NCI-H1436 treated with DMSO at 0.1 percent for 48 hours (cell line): ENCODE data around the gene FAM114A2.
"Not testable (repeated sequence)": the region's sequence is repeated elsewhere in the genome, so short reads cannot be mapped to it uniquely, and the experiment has no call there.

Source experiments
- DNase-seq: peaks from one replicate; lab custom pipeline; 2025; lab: John Stamatoyannopoulos, UW

The FAM114A2 gene

DNA sequence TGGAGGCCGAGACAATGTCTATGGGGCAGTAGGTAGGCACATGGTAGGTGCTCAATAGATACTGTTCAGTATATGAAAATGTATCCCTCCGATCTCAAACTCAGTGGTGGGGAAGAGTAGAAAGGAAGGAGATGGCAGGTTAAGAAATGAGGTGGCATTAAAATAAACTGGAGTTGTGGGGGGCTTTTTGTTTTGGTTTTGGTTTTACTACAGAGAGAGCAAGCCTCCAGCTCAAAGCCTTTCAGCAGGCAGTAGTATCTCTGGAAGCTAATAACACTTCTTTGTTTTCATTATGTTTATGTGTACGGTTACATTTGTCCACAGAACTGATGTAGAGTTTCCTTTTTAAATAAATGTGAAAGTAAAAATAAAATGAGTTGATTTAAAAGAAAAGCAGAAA lies 8.6 kb upstream of the FAM114A2 start:
- no peak for DNase-seq

DNA sequence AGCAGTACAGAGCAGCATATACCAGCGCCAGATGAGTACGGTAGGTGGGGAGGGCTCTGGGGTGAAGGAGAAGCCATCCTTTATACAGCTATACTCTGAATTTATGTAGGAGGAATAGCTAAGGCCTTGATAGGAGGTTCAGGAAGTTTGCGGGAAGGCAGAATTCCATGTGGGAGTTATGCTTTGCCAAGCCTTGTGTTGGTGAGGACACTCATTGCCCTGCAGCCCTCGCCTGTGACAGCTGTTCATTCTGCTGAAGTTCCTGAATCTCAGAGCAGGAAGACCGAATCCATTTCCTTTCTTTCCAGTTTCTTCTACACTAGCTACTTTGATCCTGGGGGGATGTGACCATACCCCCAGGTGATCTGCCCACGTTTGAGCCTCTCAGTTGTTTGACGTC lies 7.8 kb upstream of the FAM114A2 start:
- DNase-seq: no peak

DNA sequence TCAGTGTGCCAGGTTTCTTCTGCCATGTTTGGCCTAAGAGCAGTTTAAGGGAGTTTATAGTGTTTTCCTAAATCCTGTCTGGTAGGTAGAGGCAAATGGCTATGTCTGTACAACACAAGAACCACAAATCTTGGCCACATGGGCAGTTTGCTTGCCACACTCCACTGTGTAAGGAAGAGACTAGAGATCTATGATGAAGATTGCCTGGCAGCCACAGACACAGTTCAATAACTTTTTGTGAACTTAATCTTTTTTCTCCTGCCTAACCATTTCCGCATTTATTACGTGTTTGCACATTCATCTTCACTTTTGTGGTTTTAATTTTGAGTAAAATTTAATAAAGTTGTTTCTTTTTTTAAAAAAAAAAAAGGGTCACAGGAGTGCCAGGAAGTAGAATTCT lies 5.9 kb upstream of the FAM114A2 start:
- no peak for DNase-seq

DNA sequence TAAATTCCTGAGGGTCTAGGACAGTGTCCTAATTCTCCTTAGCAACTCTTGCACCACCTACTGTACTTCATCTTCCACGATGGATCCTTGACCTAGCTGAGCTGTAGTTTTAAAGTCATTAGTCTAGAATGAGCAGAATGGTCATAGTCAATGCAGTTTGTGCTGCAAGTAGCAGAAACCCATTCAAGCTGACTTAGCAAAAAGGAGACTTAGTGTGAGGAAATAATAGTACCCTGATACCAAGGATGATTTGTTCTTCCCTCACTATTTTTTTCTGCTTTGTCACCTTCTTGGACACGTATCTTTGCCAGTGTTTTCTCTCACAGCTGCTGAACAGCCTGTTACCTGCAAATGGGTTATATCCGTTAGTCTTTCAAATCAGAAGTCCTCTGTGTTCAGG lies 5.4 kb upstream of the FAM114A2 start:
- no peak for DNase-seq

DNA sequence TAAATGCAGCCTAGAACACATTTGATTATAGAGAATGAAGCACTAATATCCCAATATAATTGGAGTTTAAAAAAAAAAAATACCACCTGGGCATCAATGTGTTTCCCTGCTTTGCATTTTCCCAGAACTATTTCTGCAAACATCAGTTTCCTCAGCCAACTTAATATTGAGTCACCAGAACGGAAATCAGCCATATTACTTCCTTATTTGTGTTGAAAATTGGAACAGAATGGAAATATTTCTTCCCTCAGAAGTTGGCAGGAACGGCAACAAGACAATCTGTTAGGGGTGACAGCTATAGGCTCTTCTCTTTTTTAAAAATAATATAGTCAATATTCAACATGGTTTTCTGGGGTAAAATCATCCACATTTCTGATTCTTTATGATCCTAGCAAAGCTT lies 4.1 kb upstream of the FAM114A2 start:
- DNase-seq: no peak

DNA sequence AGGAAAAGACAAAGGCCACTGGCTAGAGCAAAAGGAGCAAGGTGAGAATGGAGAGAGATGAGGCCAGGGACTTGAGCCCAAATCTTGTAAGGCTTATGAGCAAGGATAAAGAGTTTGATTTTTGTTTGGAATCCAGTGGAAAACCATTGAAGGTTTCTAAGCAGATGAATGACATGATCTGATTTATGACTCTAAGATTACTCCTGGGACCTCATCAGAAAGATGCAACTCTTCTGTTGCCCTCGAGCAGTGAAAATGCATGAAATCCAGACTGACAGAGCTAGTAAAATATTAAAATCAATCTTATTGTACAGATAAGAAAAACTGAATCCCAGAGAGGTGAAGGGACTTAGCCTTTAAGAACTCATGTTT lies 734 bp upstream of the FAM114A2 start:
- no peak for DNase-seq

DNA sequence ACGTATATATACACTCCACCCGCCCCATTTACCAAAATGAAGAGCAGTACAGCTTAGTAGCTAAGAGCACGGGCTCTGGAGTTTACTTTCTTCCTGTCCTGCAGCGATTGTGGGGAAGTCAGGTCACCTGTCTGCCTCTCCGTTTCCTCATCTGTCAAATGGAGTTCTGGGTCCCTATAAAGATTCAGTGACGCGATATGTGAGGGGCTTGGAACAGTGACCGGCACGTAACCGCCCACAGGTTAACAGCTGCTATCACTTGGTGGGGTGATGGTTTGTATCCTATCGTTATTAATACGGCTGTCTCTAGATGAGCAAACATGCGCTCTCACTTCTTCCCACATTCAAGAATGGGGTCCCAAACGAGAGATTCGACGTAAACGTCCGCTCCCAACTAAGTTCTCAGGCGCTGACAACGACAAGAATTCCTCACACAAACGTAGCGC lies 426 bp downstream of the FAM114A2 start:
- DNase-seq: no peak

DNA sequence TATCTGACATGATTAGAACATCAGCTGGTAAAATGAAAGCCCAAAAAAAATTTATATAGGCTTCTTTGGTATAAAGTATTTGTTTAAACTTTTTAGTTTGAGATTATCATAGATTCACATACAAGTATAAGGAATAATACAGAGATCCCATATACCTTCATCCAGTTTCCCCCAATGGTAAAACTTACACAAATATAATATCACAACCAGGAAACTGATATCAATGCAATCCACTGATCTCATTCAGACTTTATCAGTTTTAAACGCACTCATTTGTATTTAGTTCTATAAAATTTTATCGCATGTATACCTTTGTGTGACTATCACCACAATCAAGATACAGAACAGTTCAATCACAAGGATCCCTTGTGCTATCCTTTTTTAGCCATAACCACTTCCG lies 3.8 kb downstream of the FAM114A2 start:
- no peak for DNase-seq

DNA sequence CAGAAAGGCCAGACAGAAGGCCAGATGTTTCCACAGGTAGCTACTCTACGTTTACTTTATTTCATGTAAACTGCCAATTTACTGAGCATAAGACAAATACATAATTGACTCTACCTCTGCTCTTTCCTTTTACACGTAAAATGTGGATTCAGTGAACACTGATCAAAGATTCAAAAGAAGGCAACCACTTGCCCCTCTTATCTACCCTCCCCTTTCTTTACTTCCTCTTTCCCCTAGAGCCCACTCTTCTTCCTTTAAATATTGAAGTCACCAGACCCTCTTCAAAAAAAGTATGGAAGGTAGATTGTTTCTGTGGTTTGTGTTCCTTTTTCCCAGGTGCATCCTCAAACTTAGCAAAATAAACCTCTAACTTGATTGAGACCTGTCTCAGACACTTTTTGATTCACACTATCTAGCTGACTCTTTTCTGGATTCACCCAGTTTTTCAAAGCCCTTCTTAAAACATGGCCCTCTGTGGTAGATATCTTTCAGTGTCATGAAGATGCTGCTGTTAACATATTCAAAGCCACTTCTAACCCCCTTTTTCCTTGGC lies 6.7 kb downstream of the FAM114A2 start:
- DNase-seq: no peak

DNA sequence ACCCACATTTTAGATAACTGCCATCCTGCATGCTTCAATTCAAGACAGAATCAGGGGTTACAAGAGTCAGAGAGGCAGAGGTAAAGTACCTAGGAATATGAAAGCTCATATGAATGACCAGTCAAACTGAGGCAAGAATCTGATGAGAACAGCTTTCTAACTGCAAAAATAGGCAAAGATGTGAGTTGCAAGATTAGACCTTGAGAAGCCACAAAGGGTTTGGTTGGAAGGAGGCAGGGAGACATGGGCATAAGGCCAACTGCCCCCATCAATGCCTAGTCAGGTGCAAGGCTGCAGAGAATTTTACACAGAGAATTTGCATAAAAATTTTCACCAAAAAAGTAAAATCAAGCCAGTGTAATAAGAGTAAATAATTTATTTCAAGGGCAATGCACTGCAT lies 12.8 kb downstream of the FAM114A2 start:
- no peak for DNase-seq

DNA sequence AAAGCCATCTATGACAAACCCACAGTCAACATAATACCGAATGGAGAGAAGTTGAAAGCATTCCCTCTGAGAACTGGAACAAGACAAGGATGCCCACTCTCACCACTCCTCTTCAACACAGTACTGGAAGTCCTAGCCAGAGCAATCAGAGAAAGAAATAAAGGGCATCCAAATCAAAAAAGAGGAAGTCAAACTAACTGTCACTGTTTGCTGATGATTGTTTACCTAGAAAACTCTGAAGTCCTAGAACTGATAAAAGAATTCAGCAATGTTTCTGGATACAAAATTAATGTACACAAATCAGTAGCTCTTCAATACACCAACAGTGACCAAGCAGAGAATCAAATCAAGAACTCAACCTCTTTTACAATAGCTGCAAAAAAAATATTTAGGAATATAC lies 19.8 kb downstream of the FAM114A2 start:
- DNase-seq: not testable (repeated sequence)

DNA sequence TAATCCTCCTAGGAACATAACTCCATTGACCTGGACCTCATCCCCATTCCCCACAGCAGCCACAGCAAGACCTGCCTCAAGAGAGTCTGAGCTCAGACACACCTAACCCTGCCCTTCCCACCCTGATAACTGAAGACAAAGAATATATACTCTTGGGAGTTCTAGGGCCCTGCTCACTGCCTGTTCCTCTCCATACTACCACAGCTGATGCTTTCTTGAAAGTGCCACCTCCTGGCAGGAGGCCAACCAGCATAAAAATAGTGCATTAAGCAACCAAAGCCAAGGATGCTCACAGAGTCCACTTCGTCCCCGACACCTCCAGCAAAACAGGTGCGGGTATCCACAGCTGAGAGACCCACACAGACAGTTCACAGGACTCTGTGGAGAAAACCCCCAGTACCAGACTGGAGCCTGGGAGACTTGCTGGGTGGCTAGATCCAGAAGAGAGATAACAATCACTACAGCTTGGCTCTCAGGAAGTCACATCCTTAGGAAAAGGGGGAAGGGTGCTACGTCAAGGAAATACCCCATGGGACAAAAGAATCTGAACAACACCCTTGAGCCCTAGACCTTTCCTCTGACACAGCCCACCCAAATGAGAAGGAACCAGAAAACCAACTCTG lies 23.5 kb downstream of the FAM114A2 start:
- no peak for DNase-seq

DNA sequence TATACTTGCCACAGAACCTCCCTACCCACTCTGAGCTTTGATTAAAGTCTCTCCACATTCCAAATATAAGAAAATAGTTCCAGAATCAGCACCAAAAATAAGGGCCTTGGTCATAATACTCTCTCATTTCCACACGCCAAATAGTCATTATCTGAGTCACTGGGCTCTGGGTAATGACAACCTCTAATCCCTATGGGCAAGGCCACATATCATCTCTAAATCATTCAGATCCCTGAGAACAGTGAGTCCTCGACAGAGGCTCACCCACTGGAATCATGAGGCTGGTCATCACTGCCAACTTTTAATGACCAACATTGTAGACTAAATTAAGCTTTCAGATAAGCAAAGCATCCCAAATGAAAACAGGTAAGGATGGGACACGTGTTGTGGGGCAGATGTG lies 28.1 kb downstream of the FAM114A2 start:
- DNase-seq: no peak

DNA sequence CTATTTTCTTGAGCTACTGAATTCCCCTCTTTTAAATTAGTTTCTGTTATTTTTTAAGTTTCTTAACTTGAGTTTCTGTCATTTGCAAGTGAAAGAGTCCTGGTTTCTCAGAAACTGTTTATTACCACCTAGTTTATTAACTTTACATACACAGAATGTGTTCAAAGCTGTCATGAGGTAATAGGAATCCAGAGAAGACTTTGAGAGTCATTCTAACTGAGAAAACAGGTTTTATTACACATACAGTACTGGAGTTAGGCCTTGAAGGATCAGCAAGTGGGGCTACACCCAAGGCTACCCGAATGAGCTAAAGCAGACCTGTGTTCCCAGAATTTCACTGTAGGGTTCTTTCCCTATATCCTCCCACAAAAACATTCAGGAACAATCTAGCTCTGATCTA lies 33.1 kb downstream of the FAM114A2 start:
- no peak for DNase-seq

DNA sequence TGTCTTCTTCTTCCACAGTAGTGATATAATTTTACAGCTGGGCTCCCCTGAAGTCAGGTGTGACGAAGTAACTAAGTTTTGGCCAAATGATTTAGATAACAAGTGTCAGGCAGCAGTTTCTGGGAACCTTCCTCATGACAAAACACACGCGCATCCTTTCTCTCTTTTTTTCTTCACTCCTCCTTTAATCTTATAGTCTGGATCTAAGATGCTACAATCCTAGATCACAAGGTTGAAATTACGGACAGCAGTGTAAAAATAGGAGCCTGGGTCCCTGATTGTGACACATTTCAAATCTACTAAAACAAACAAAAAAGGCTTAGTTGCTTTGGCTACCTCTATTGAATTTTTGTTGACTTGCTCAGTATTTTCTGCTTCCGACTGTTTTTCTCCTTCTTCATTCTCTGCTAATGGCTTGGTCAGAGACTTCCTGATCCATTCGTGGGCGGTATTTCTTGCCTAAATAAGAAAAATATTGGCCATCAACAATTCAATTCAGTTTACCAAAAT lies 36.1 kb downstream of the FAM114A2 start:
- DNase-seq: no peak

DNA sequence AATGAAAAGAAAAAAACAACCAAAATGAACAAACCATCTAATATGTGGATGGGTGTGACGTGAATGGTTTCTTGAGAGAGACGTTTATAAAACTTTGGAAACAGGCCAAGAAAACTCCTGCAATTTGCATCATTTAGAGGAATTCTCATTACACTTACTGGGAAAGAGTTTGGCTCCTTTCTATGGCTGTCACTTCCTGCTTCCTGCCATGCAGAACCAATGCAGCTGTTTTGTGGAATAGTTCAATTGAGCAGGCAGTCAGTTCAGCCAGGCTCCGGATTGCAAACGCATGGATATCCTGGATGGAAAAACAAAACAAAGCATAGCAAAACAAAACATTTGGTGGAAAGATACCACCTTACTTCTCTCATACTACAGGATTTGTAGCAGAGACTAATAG lies 36.6 kb downstream of the FAM114A2 start:
- no peak for DNase-seq

DNA sequence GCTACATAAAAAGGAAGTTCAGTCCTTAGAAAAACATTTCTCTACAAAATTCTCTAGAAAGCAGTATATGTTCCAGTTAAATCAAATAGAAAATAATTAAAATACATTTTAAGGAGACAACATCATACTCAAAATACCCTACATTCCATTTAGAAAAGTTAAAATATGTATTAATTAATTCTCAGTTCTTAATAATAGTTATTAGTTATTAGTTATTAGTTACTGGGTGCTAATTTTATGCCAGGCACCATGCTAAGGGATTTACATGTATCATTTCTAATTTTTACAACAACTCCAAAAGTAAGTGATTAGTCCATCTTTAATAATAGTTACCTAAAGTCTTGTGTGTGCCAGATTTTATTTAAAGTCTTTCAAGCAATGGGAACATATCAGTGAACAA lies 38.0 kb downstream of the FAM114A2 start:
- DNase-seq: no peak

DNA sequence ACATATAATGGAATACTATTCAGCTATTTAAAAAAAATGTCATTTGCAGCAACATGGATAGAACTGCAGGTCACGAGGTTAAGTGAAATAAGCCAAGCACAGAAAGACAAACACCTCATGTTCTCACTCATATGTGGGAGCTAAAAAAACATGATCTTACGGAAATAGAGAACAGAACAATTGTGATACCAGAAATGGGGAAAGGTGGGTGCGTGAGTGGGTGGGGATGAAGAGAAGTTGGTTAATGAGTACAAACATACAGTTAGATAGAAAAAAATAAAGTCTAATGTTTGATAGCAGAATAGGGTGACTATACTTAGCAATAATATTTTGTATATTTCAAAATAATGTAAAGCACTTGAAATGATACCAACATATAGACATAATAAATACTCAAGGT lies 38.7 kb downstream of the FAM114A2 start:
- no peak for DNase-seq

DNA sequence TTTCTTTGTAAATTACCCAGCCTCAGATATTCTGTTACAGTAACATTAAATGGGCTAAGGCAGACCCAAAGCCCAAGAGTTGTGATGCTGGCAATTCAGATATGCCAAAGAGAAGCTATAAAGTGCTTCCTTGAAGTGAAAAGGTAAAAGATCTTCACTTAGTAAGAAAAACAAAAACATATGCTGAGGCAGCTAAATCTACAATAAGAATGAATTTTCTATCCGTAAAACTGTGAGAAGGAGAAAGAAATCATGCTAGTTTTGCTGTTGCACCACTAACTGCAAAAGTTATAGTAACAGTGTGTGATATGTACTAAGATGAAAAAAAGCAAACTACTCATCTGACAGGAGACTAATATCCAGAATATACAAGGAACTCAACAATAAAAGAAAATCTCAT lies 39.9 kb downstream of the FAM114A2 start:
- no peak for DNase-seq

DNA sequence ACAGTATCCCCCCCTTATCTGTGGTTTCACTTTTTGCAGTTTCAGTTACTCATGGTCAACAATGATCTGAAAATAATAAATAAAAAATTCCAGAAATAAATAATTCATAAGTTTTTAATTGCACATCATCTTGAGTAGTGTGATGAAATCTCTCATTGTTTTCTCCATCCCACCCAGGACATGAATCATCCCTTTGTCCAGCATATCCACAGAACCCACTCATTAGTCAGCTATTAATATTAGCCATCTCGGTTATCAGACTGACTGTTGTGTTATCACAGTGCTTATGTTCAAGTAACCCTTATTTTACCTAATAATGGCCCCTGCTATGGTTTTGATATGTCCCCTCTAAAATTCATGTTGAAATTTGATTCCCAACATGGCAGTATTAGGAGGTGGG lies 40.7 kb downstream of the FAM114A2 start:
- no peak for DNase-seq

DNA sequence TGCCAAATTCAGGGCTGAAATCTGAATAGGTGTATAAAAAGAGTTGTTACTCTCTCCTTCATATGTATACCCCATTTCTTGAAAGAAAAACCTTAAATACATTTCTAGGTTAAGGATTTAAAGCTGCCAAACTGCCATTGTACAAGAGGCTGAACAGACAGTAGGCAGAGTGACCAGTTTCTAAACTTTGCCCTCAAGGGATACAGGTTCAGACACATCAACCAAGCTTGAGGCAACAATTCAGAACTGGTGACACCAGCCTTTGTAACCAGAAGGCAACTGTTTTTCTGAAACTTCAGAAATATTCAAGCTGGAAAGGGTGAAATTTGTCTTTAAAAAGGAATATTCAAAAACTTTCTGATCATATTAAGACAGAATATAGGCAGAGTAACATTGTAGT lies 47.5 kb downstream of the FAM114A2 start:
- DNase-seq: no peak

DNA sequence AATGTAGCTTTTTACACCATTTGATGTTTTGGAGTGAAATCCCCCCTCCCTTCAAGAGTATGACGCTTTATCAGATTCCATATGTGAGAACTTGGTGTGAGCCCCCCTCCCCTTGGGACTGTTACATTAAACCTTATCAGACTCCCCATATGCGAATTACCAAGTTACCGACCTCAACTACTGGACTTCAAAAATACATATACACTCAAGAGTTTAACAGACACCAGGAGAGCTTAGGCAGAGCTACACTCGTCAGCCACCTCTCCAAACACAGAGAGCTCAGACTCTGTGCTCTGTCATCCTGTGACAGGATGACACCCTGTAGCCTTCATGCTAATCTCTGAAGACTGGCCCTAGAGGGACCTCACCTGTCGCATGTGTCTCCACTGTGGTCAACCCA lies 50.2 kb downstream of the FAM114A2 start:
- DNase-seq: no peak

DNA sequence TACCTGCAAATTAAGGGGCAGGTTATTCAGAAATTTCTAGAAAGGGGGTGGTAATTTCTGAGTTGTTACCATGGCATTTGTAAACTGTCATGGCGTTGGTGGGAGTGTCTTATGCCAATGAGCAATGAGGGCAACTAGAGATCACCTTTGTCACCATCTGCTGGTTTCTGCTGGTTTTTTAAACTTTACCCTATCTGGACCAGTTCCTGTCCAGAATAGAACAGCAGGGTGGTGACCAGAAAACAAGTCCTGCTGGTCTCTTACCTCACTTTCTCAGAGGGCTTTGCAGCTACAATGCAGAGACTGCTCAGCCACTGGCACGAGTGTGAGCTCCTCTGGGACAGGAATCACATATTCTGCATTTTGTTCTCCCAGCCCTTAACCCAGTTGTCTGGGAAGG lies 51.4 kb downstream of the FAM114A2 start:
- DNase-seq: no peak

DNA sequence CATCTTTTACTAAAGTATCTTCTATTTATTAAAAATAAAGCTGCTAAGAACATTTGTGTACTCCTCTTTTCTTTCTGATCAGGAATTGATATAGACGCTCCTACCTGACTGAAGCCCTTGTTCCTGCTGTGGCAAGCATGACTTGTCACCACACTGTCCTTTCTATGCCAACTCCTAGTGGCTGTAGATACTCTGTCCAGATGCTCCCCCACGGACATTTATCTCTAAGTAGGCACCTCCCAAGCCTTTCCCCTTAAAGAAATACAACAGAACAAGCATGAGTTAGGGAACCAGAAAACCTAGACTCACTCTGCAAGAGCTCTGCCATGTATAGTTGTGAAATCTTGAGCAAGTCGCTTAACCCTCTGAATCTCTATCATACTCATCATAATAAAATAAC lies 53.2 kb downstream of the FAM114A2 start:
- DNase-seq: no peak
